Measurements from ENCODE around the gene HES3.

DNA sequence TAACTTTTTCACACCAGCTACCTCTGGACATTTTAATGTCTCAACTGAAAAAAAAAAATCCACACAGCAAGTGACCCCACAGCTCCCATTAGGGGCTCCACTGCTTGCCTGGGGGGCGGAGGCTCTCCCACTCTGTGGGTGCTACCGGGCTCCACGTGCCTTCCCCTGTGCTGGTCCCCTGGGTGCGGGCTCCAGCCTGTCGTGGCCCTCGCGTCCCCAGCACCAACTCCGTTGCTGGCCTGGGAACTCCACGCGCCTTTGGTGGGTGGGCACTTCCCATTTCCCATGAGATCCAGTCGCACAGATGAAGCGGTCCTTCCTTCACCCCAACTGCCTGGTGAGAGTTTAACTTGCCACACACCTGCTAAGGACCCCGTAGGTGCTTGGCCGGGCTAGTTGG lies 44.0 kb downstream of the HES3 start:
- TF ChIP-seq, protein P1, sequence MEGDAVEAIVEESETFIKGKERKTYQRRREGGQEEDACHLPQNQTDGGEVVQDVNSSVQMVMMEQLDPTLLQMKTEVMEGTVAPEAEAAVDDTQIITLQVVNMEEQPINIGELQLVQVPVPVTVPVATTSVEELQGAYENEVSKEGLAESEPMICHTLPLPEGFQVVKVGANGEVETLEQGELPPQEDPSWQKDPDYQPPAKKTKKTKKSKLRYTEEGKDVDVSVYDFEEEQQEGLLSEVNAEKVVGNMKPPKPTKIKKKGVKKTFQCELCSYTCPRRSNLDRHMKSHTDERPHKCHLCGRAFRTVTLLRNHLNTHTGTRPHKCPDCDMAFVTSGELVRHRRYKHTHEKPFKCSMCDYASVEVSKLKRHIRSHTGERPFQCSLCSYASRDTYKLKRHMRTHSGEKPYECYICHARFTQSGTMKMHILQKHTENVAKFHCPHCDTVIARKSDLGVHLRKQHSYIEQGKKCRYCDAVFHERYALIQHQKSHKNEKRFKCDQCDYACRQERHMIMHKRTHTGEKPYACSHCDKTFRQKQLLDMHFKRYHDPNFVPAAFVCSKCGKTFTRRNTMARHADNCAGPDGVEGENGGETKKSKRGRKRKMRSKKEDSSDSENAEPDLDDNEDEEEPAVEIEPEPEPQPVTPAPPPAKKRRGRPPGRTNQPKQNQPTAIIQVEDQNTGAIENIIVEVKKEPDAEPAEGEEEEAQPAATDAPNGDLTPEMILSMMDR (IDR thresholded peaks at IDR 0.05), result no peak
- no peak for TF ChIP-seq POLR2A (IDR thresholded peaks at IDR 0.05)

Measured in body of pancreas (tissue), 4 donors.